BJ (cell line): ENCODE results near the gene FAH. TPM values are rescaled to one million over a fixed set of nuclear protein-coding genes. Genes with fewer than 3 reads are reported as not detected.

Experiments used
- CTCF ChIA-PET: fragments of 350-600 bp; formaldehyde crosslinking; extraction: SDS; loops from one replicate; lab custom pipeline; 2021; ENCODE audit warnings: antibody characterized with exemption, inconsistent platforms; lab: Yijun Ruan, JAX
- POLR2A ChIA-PET: fragments of 300-600 bp; sonication (Branson Sonifier 250); formaldehyde crosslinking; extraction: SDS; loops from one replicate; lab custom pipeline; 2021; ENCODE audit warnings: antibody characterized with exemption; lab: Charles Lee
- DNase-seq: peaks from one replicate; pipeline ENCODE4 v3.0.0-alpha.2; 2011; ENCODE audit warnings: low read depth
- H3K27me3 ChIP-seq: 2 replicates; pipeline ENCODE4 v1.6.0; 2011; ENCODE audit warnings: low read length; ENCODE audit not compliant: control insufficient read depth, insufficient read depth
- H3K36me3 ChIP-seq: 2 replicates; pipeline ENCODE4 v1.5.1; 2011; ENCODE audit warnings: low read length; ENCODE audit not compliant: control insufficient read depth, insufficient read depth
- H3K4me3 ChIP-seq: 2 replicates; pipeline ENCODE4 v1.5.1; 2011; ENCODE audit warnings: low read depth, mild to moderate bottlenecking, control low read depth, low read length
- polyA plus RNA-seq: library from polyadenylated mRNA; depleted of rRNA; stranded (reverse); fragments of >200 nt; gene quantifications from 2 replicates; pipeline ENCODE4 v1.2.3, GENCODE V29; 2011
- TF ChIP-seq, protein P1 (sequence below): IDR thresholded peaks from 2 replicates; pipeline ENCODE4 v1.5.1; 2011; ENCODE audit warnings: low read depth, mild to moderate bottlenecking, control low read depth, inconsistent platforms, low read length, moderate library complexity; ENCODE audit not compliant: insufficient read depth

The FAH gene
- polyA plus RNA-seq, 1 experiment, result 72.3 TPM

DNA sequence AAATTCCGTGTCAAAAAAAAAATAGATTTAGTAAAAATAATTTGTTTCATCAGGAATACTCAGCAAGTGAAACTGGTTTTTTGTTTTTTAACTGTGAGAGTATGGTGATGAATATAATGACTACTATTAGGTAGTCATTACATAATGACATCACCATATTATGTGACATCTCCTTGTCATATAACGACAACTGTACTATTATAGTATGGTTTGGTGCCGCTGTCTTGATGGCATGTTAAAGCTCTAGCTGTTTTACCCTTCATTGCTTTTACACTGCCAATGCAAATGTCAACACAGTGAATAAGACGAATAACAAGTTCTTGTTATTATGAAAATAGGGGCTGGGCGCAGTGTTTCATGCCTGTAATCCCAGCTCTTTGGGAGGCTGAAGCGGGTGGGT is 45.6 kb upstream of the FAH start:
- TF ChIP-seq, protein P1, sequence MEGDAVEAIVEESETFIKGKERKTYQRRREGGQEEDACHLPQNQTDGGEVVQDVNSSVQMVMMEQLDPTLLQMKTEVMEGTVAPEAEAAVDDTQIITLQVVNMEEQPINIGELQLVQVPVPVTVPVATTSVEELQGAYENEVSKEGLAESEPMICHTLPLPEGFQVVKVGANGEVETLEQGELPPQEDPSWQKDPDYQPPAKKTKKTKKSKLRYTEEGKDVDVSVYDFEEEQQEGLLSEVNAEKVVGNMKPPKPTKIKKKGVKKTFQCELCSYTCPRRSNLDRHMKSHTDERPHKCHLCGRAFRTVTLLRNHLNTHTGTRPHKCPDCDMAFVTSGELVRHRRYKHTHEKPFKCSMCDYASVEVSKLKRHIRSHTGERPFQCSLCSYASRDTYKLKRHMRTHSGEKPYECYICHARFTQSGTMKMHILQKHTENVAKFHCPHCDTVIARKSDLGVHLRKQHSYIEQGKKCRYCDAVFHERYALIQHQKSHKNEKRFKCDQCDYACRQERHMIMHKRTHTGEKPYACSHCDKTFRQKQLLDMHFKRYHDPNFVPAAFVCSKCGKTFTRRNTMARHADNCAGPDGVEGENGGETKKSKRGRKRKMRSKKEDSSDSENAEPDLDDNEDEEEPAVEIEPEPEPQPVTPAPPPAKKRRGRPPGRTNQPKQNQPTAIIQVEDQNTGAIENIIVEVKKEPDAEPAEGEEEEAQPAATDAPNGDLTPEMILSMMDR, result no peak
- ChIA-PET CTCF (interaction anchor here (1.0 kb wide), 2 partner anchors 19 to 21 kb away, joined by 3 read pairs; no protein-coding TSS in a partner anchor), POLR2A (no interaction called here)
- H3K4me3 ChIP-seq, result no peak overlapping the region
- no peaks in the 10 kb centered on the region for H3K36me3 ChIP-seq
- no peak for DNase-seq
- no peaks in the 10 kb centered on the region for H3K27me3 ChIP-seq

DNA sequence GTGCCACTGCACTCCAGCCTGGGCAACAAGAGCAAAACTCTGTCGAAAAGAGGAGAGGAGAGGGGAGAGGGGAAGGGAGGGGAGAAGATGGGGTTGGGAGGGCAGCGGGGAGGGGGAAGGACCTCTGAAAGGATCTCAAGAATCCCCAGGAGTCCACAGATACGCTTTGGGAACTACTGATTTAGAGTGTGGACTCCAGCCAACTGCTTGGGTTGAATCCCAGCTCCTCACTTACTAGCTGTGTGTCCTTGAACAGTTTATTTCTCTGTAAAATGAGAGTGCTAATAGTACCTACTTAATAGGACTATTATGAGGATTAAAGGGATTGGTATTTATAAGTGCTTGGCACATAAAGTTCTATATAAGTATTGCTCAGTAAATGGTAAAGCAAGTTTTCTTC is 45.0 kb upstream of the FAH start:
- no peaks in the 10 kb centered on the region for H3K36me3 ChIP-seq
- ChIA-PET POLR2A (no interaction called here), CTCF (interaction anchor here (1.0 kb wide), 1 partner anchor 21 kb away, joined by 3 read pairs; no protein-coding TSS in a partner anchor)
- TF ChIP-seq, protein P1, result no peak
- H3K27me3 ChIP-seq, result no peaks in the 10 kb centered on the region
- DNase-seq, result no peak
- H3K4me3 ChIP-seq, result no peak overlapping the region

DNA sequence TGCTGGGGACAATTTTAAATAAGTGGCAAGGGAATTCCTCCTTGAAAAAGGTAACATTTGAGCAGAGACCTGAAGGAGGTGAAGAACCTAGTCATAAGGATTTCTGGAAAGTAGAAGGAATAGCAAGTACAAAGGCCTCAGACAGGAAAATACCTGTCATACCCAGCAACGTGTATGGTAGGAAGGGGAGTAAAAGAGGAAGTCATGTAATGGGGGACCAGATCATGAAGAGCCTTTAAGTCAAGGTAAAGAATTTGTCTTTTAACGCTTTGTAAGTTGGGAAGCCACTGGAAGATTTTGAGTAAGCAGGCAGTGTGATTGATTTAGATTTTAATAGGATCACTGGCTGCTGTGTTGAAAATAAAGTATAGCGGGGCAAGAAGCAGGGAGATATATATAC is 43.4 kb upstream of the FAH start:
- no peak for DNase-seq
- CTCF ChIA-PET, result no interaction called here
- POLR2A ChIA-PET, result no interaction called here
- TF ChIP-seq, protein P1, result no peak
- Histone ChIP-seq H3K36me3 (no peaks in the 10 kb centered on the region), H3K4me3 (no peak overlapping the region), H3K27me3 (no peaks in the 10 kb centered on the region)

DNA sequence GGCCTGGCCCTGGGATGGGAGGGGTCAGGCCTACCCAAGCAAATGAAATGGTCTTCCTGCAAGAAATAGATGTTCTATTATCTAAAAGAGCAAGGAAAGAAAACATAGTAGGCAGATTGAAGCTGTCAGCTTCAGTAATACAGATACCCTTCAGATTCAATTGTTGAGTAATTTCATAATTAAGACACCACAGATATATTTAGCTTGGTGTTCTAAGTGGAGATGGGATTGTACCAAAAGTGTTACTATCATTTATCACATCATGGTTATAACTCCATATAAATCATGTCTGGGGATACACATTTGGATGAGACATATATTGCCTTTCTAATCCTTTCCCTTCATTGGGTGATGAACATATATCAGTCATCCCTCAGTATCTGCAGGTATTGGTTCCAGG is 41.9 kb upstream of the FAH start:
- Histone ChIP-seq H3K27me3 (no peaks in the 10 kb centered on the region), H3K36me3 (no peaks in the 10 kb centered on the region), H3K4me3 (no peak overlapping the region)
- no peak for DNase-seq
- ChIA-PET POLR2A (no interaction called here), CTCF (no interaction called here)
- TF ChIP-seq, protein P1, result no peak

DNA sequence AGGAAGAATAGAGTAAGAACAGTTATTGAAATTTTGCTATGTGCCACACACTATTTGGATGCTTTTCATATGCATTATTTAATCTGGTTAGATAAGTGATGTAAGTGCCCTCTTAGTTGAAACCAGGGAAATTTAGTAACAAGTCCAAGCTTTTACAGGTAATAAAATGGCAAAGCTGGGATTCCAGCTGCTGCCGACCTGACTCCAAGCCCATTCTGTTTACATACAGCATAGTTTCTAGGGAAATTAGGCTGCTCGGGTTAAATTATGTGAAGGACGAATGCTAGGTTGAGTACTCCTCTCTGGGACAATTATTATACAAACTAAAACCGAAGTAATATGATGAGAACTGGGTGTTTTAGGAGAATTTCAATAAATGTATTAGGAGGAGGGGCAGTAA is 38.7 kb upstream of the FAH start:
- ChIA-PET CTCF (interaction anchor here (1.1 kb wide), 1 partner anchor 24 kb away, joined by 3 read pairs; no protein-coding TSS in a partner anchor), POLR2A (no interaction called here)
- TF ChIP-seq, protein P1, result no peak
- Histone ChIP-seq H3K27me3 (no peaks in the 10 kb centered on the region), H3K36me3 (no peaks in the 10 kb centered on the region), H3K4me3 (no peak overlapping the region)
- no peak for DNase-seq
